Astrocyte (in vitro differentiated cells and primary cell): ENCODE data around the gene KRTAP12-2. TPM values are rescaled to one million over a fixed set of nuclear protein-coding genes. Genes with fewer than 3 reads are reported as not detected.

Source experiments
- DNase-seq: peaks from one replicate; pipeline ENCODE4 v3.0.0-alpha.2; 2010; ENCODE audit warnings: low read depth
- FAIRE-seq: peaks from 2 replicates; lab custom pipeline; 2011; peaks lifted over from hg19 to GRCh38; lab: Jason Lieb, UNC
- H2AFZ ChIP-seq: 2 replicates; pipeline ENCODE4 v1.6.0; 2012; ENCODE audit warnings: low read depth, low read length, inconsistent platforms
- H3K27ac ChIP-seq: 2 replicates; pipeline ENCODE4 v1.5.1; 2011; ENCODE audit warnings: low read depth, low read length, inconsistent platforms
- H3K27me3 ChIP-seq: 2 replicates; pipeline ENCODE4 v1.6.0; 2011; ENCODE audit warnings: low read length, inconsistent platforms; ENCODE audit not compliant: insufficient read depth
- H3K36me3 ChIP-seq: 2 replicates; pipeline ENCODE4 v1.5.1; 2011; ENCODE audit warnings: low read length, inconsistent platforms; ENCODE audit not compliant: insufficient read depth
- H3K4me1 ChIP-seq: 2 replicates; pipeline ENCODE4 v1.5.1; 2011; ENCODE audit warnings: low read length, inconsistent platforms; ENCODE audit not compliant: insufficient read depth
- H3K4me2 ChIP-seq: 2 replicates; pipeline ENCODE4 v1.6.0; 2012; ENCODE audit warnings: low read length, inconsistent platforms
- H3K4me3 ChIP-seq: 2 replicates; pipeline ENCODE4 v1.5.1; 2011; ENCODE audit warnings: low read depth, mild to moderate bottlenecking, low read length, inconsistent platforms; ENCODE audit not compliant: insufficient read depth
- H3K79me2 ChIP-seq: 2 replicates; pipeline ENCODE4 v1.6.0; 2012; ENCODE audit warnings: mild to moderate bottlenecking, low read length, inconsistent platforms; ENCODE audit not compliant: insufficient read depth
- H3K9ac ChIP-seq: 2 replicates; pipeline ENCODE4 v1.6.0; 2012; ENCODE audit warnings: mild to moderate bottlenecking, low read length, inconsistent platforms
- H3K9me3 ChIP-seq: 2 replicates; pipeline ENCODE4 v1.5.1; 2012; ENCODE audit warnings: low read depth, mild to moderate bottlenecking, low read length, inconsistent platforms; ENCODE audit not compliant: insufficient read depth
- H4K20me1 ChIP-seq: 2 replicates; pipeline ENCODE4 v1.6.0; 2012; ENCODE audit warnings: low read length, inconsistent platforms; ENCODE audit not compliant: insufficient read depth
- H3K27ac Mint-ChIP-seq: one replicate; pipeline ENCODE4 v1.8.0; 2021; ENCODE audit warnings: mild to moderate bottlenecking, mixed read lengths; ENCODE audit not compliant: unreplicated experiment
- H3K27me3 Mint-ChIP-seq: one replicate; pipeline ENCODE4 v1.8.0; 2021; ENCODE audit warnings: low read depth, mixed read lengths; ENCODE audit not compliant: unreplicated experiment
- H3K36me3 Mint-ChIP-seq: one replicate; pipeline ENCODE4 v1.8.0; 2021; ENCODE audit warnings: low read depth, mixed read lengths; ENCODE audit not compliant: unreplicated experiment
- H3K4me1 Mint-ChIP-seq: one replicate; pipeline ENCODE4 v1.8.0; 2021; ENCODE audit warnings: low read depth, mixed read lengths; ENCODE audit not compliant: unreplicated experiment
- H3K4me3 Mint-ChIP-seq: one replicate; pipeline ENCODE4 v1.8.0; 2021; ENCODE audit warnings: mild to moderate bottlenecking, moderate library complexity, mixed read lengths; ENCODE audit not compliant: unreplicated experiment
- H3K9me3 Mint-ChIP-seq: one replicate; pipeline ENCODE4 v1.8.0; 2021; ENCODE audit warnings: mild to moderate bottlenecking, mixed read lengths; ENCODE audit not compliant: unreplicated experiment
- EZH2 ChIP-seq: IDR thresholded peaks from 2 replicates; pipeline ENCODE4 v1.6.1; 2012; ENCODE audit warnings: mild to moderate bottlenecking, low read length, inconsistent platforms; ENCODE audit not compliant: insufficient read depth
- total RNA-seq: library from RNA; stranded (reverse); gene quantifications from 2 replicates; pipeline ENCODE4 v1.2.1, GENCODE V29; 2021
- TF ChIP-seq, protein P1 (sequence below): IDR thresholded peaks from 2 replicates; pipeline ENCODE4 v1.5.1; 2011; ENCODE audit warnings: low read depth, mild to moderate bottlenecking, inconsistent platforms, low read length, moderate library complexity; ENCODE audit not compliant: insufficient read depth

Gene KRTAP12-2
- total RNA-seq, 1 donor from 2014 or later = not detected

- peaks cover 11% of the 10 kb centered on the region for H3K9me3 Mint-ChIP-seq
- H3K36me3 Mint-ChIP-seq = no peaks in the 10 kb centered on the region
- Histone ChIP-seq H3K27me3 (peaks cover 68% of the 10 kb centered on the region), H3K9me3 (no peaks in the 10 kb centered on the region), H3K9ac (no peak overlapping the region), H3K36me3 (no peaks in the 10 kb centered on the region), H4K20me1 (no peaks in the 10 kb centered on the region), H3K4me1 (no peaks in the 10 kb centered on the region), H3K27ac (no peak overlapping the region), H2AFZ (no peak overlapping the region), H3K79me2 (no peaks in the 10 kb centered on the region), H3K4me3 (no peak overlapping the region), H3K4me2 (no peak overlapping the region)
- no peak for FAIRE-seq
- no peak overlapping the region for H3K27ac Mint-ChIP-seq
- TF ChIP-seq, protein P1, sequence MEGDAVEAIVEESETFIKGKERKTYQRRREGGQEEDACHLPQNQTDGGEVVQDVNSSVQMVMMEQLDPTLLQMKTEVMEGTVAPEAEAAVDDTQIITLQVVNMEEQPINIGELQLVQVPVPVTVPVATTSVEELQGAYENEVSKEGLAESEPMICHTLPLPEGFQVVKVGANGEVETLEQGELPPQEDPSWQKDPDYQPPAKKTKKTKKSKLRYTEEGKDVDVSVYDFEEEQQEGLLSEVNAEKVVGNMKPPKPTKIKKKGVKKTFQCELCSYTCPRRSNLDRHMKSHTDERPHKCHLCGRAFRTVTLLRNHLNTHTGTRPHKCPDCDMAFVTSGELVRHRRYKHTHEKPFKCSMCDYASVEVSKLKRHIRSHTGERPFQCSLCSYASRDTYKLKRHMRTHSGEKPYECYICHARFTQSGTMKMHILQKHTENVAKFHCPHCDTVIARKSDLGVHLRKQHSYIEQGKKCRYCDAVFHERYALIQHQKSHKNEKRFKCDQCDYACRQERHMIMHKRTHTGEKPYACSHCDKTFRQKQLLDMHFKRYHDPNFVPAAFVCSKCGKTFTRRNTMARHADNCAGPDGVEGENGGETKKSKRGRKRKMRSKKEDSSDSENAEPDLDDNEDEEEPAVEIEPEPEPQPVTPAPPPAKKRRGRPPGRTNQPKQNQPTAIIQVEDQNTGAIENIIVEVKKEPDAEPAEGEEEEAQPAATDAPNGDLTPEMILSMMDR = no peak
- TF ChIP-seq EZH2 = no peak
- peaks cover 80% of the 10 kb centered on the region for H3K27me3 Mint-ChIP-seq
- no peak for DNase-seq
- H3K4me1 Mint-ChIP-seq = peaks cover 4% of the 10 kb centered on the region
- H3K4me3 Mint-ChIP-seq = no peak overlapping the region
Observed at GRCh38 chr21:44710294-44710665, 43.6 kb upstream of the KRTAP12-2 start.

DNA sequence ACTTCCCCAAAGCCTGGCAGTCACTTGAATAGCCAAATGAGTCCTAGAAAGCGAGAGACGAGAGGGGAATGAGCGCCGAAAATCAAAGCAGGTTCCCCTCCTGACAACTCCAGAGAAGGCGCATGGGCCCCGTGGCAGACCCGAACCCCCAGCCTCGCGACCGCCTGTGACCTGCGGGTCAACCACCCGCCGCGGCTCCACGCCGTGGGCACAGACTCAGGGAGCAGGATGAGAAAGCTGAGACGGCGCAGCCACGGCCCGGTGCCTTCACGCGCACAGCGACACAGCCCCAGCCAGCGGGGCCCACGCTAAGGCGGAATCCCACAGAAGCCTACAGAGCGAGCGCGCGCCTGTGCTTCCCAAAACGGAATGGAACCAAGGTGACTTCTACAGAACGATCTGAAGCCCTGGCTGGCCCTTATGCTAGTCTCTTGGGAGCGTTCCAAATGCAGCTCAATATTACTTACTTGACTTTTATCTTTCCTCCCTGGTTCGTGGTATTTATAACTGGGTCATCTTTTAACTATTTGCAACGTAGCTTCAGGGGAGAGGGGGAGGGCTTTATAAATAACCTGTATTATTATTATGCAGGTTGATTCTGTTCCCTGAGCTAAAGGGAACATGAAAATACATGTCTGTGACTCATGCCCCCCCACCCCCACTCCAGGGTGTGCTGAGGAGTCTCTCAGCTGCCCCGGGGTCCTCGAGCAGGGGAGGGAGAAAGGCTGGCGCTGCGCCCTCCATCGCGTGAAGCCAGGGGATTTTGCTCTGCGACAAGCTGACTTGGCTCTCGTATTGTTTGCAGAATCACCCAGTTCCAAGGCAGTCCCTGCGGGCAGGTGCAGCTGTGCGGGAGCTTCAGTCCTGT, 42.9 kb upstream of the KRTAP12-2 start:
- TF ChIP-seq EZH2 = peak; percentile 65
- TF ChIP-seq, protein P1 = no peak
- FAIRE-seq (no peak), DNase-seq (no peak)
- peaks cover 80% of the 10 kb centered on the region for H3K27me3 Mint-ChIP-seq
- Histone ChIP-seq H3K36me3 (no peaks in the 10 kb centered on the region), H3K9ac (no peak overlapping the region), H3K4me1 (no peaks in the 10 kb centered on the region), H3K9me3 (no peaks in the 10 kb centered on the region), H4K20me1 (no peaks in the 10 kb centered on the region), H3K27ac (no peak overlapping the region), H3K79me2 (no peaks in the 10 kb centered on the region), H2AFZ (no peak overlapping the region), H3K4me3 (no peak overlapping the region), H3K4me2 (peak overlapping the region; percentile 31), H3K27me3 (peaks cover 62% of the 10 kb centered on the region)
- H3K4me1 Mint-ChIP-seq = peaks cover 4% of the 10 kb centered on the region
- peaks cover 17% of the 10 kb centered on the region for H3K9me3 Mint-ChIP-seq
- peak overlapping the region; percentile 55 for H3K27ac Mint-ChIP-seq
- no peaks in the 10 kb centered on the region for H3K36me3 Mint-ChIP-seq
- no peak overlapping the region for H3K4me3 Mint-ChIP-seq

DNA sequence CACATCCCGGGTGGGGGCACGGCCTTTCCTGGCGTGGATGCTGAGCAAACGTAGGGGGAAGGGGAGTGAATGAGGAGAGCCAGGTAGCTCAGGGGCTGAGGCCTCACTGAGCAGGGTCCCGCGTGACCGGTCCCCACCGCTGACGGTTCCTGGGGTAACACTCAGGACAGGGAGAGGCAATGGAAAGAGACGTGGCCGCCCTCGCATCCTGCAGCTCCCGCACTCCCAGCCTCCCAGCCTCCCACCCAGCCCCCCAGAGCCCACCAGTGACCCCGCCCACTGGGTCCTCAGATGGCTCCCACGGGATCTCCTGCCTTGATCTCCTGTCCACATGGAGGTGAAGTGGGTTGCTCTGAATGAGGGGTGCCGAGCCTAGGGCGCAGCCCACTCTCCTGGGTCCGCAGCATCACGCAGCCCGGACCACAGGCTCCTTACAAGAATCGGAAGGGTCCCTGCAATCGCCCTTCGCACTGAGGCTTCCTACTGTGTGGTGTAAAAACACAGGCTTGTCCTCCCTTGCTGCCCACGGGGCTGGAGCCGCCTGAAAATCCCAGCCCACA, 42.2 kb upstream of the KRTAP12-2 start:
- no peak for FAIRE-seq
- Mint-ChIP-seq H3K36me3 (no peaks in the 10 kb centered on the region), H3K4me1 (peaks cover 4% of the 10 kb centered on the region), H3K4me3 (no peak overlapping the region), H3K27ac (peak overlapping the region; percentile 55), H3K9me3 (peaks cover 15% of the 10 kb centered on the region), H3K27me3 (peaks cover 81% of the 10 kb centered on the region)
- Histone ChIP-seq H3K27ac (no peak overlapping the region), H3K4me1 (no peaks in the 10 kb centered on the region), H3K79me2 (no peaks in the 10 kb centered on the region), H3K9ac (no peak overlapping the region), H3K36me3 (no peaks in the 10 kb centered on the region), H4K20me1 (no peaks in the 10 kb centered on the region), H3K27me3 (peaks cover 61% of the 10 kb centered on the region), H2AFZ (no peak overlapping the region), H3K4me3 (no peak overlapping the region), H3K4me2 (peak overlapping the region; percentile 31), H3K9me3 (no peaks in the 10 kb centered on the region)
- TF ChIP-seq, protein P1 = no peak
- peak; percentile 43 for TF ChIP-seq EZH2
- DNase-seq = no peak
